ENCODE results near the gene RAB6A. TPM values are rescaled to one million over a fixed set of nuclear protein-coding genes. Genes with fewer than 3 reads are reported as not detected.

RAB6A gene
- total RNA-seq, 1 experiment from 2014 or later: 121 TPM

- H3K27ac ChIP-seq (ENCODE audit: low read depth, low read length): no peak overlapping the region
- no peaks in the 10 kb centered on the region for H3K9me3 ChIP-seq (ENCODE audit: control insufficient read depth in 1 of 2, insufficient read depth in 1 of 2, low read depth in 1 of 2, low read length in 2 of 2)
- ATAC-seq (no peak), DNase-seq (ENCODE audit: low read depth, low spot score) (no peak)
- H4K20me1 ChIP-seq (ENCODE audit: insufficient read depth): peaks cover 16% of the 10 kb centered on the region; the same call in 1 of the 2 replicates
- no peaks in the 10 kb centered on the region for H3K36me3 ChIP-seq (ENCODE audit: control insufficient read depth in 1 of 2, insufficient read depth in 2 of 2, low read length in 2 of 2)
- BruUV-seq (replicated peaks): no TSS peak
- TF ChIP-seq EZH2phosphoT487 (IDR thresholded peaks at IDR 0.05; ENCODE audit: borderline replicate concordance) (no peak), CEBPB (IDR thresholded peaks at IDR 0.05; ENCODE audit: low read depth) (no peak), SP1 (IDR thresholded peaks at IDR 0.05; ENCODE audit: low read depth) (no peak)
- no peak overlapping the region for H3K9ac ChIP-seq (ENCODE audit: low read length)
- H3K4me3 ChIP-seq (replicated peaks in 1 of 2; ENCODE audit: low read depth in 1 of 2, low read length in 2 of 2): peak overlapping the region in 1 of 2 experiments; percentile 86; a peak in 1 of 4 replicates
- intact Hi-C loops (cut with micrococcal nuclease): no loop called here
- peaks cover 65% of the 10 kb centered on the region for H3K79me2 ChIP-seq (ENCODE audit: insufficient read depth, low read length)
- RAD21 ChIA-PET (ENCODE audit: low non-redundant PET in 1 of 2, low total read pairs in 2 of 2, uncharacterized antibody in 2 of 2, unreplicated experiment in 2 of 2): no interaction called here
- CTCF ChIA-PET: no interaction called here
- peak overlapping the region; percentile 96; the same call in 1 of the 2 replicates for H3K4me2 ChIP-seq (ENCODE audit: low read length)
- H3K4me1 ChIP-seq (ENCODE audit: control insufficient read depth in 1 of 2, insufficient read depth in 2 of 2, low read length in 2 of 2): peaks cover 10 to 21% of the 10 kb centered on the region in 2 experiments; a peak in 3 of 4 replicates
- H3K9me2 ChIP-seq (ENCODE audit: insufficient read depth): no peaks in the 10 kb centered on the region
- POLR2A ChIA-PET: interaction anchor here (2.2 kb wide), 1 partner anchor 21 kb away, joined by 5 read pairs; no protein-coding TSS in a partner anchor
- no peaks in the 10 kb centered on the region for H3K27me3 ChIP-seq (ENCODE audit: insufficient read depth, low read length)
- no peak overlapping the region for H2AFZ ChIP-seq (ENCODE audit: low read depth, low read length, poor library complexity, severe bottlenecking)
Measured at GRCh38 chr11:73758451-73758850, 2.4 kb downstream of the RAB6A start.

- RAD21 ChIA-PET (ENCODE audit: low non-redundant PET in 1 of 2, low total read pairs in 2 of 2, uncharacterized antibody in 2 of 2, unreplicated experiment in 2 of 2): no interaction called here
- Histone ChIP-seq H2AFZ (ENCODE audit: low read depth, low read length, poor library complexity, severe bottlenecking) (no peak overlapping the region), H3K36me3 (ENCODE audit: control insufficient read depth in 1 of 2, insufficient read depth in 2 of 2, low read length in 2 of 2) (no peaks in the 10 kb centered on the region), H4K20me1 (ENCODE audit: insufficient read depth) (peaks cover 16% of the 10 kb centered on the region; the same call in 1 of the 2 replicates), H3K27me3 (ENCODE audit: insufficient read depth, low read length) (no peaks in the 10 kb centered on the region), H3K9me3 (ENCODE audit: control insufficient read depth in 1 of 2, insufficient read depth in 1 of 2, low read depth in 1 of 2, low read length in 2 of 2) (no peaks in the 10 kb centered on the region), H3K79me2 (ENCODE audit: insufficient read depth, low read length) (peaks cover 71% of the 10 kb centered on the region), H3K4me3 (replicated peaks in 1 of 2; ENCODE audit: low read depth in 1 of 2, low read length in 2 of 2) (no peak overlapping the region), H3K27ac (ENCODE audit: low read depth, low read length) (no peak overlapping the region), H3K9ac (ENCODE audit: low read length) (no peak overlapping the region), H3K4me1 (ENCODE audit: control insufficient read depth in 1 of 2, insufficient read depth in 2 of 2, low read length in 2 of 2) (peaks cover 10 to 21% of the 10 kb centered on the region in 2 experiments; a peak in 3 of 4 replicates), H3K4me2 (ENCODE audit: low read length) (no peak overlapping the region; the same call in 1 of the 2 replicates), H3K9me2 (ENCODE audit: insufficient read depth) (no peaks in the 10 kb centered on the region)
- no TSS peak for BruUV-seq (replicated peaks)
- ATAC-seq (no peak), DNase-seq (ENCODE audit: low read depth, low spot score) (no peak)
- CTCF ChIA-PET: no interaction called here
- POLR2A ChIA-PET: interaction anchor here (2.2 kb wide), 1 partner anchor 22 kb away, joined by 5 read pairs; no protein-coding TSS in a partner anchor
- intact Hi-C loops (cut with micrococcal nuclease): loop anchor here (1.0 kb wide), 1 partner anchor 174 kb away; no protein-coding TSS in a partner anchor
- TF ChIP-seq EZH2phosphoT487 (IDR thresholded peaks at IDR 0.05; ENCODE audit: borderline replicate concordance) (no peak), ZNF274 (IDR thresholded peaks at IDR 0.05; ENCODE audit: low read depth, low read length) (no peak), YY1 (IDR thresholded peaks at IDR 0.05; ENCODE audit: extremely low read depth, insufficient replicate concordance, low read depth, low read length) (no peak), ATF3 (IDR thresholded peaks at IDR 0.05) (no peak), RAD21 (IDR thresholded peaks at IDR 0.05; ENCODE audit: low read depth) (no peak), JUND (IDR thresholded peaks at IDR 0.05) (no peak), FOSL1 (IDR thresholded peaks at IDR 0.05; ENCODE audit: low read depth) (no peak)
Measured at GRCh38 chr11:73757598-73757997, 3.3 kb downstream of the RAB6A start.
